A549 (cell line): ENCODE measurements around the gene APRT.

Experiments used
- BCL3 ChIP-seq: fragments of >200 bp; sonication (Bioruptor Twin); formaldehyde crosslinking; IDR thresholded peaks from 3 replicates; pipeline ENCODE4 v1.6.1; 2016
- CTCF ChIP-seq: fragments of >200 bp; sonication (Bioruptor Twin); formaldehyde crosslinking; IDR thresholded peaks from 3 replicates; pipeline ENCODE4 v1.5.1; 2016
- ELK1 ChIP-seq: fragments of 150-350 bp; IDR thresholded peaks from 2 replicates; pipeline ENCODE4 v1.6.1; 2014; ENCODE audit warnings: low read depth, mild to moderate bottlenecking, low read length
- EP300 ChIP-seq, 2 experiments: fragments of >200 bp; sonication (Bioruptor Twin); formaldehyde crosslinking; IDR thresholded peaks; 2 replicates in 1 of 2; 3 replicates in 1 of 2; pipeline ENCODE4 v1.6.1; 2016 to 2017
- HDAC2 ChIP-seq: fragments of 200-600 bp; sonication (generic); IDR thresholded peaks from 2 replicates; pipeline ENCODE4 v1.6.1; 2016
- ZSCAN20 ChIP-seq: fragments of 250-450 bp; sonication (Bioruptor Pico); IDR thresholded peaks from 2 replicates; pipeline ENCODE4 v1.8.0; 2022; ENCODE audit warnings: mild to moderate bottlenecking, moderate library complexity

GRCh38 chr16:88762258-88762870 lies 49.4 kb downstream of the APRT start:
- TF ChIP-seq CTCF (no peak), ZSCAN20 (CRISPR knock-in tag) (no peak), HDAC2 (no peak), ELK1 (no peak), BCL3 (no peak), EP300 (IDR thresholded peaks at IDR 0.05) (no peak)
